Midbrain (tissue), 1 donor: Measurements from ENCODE around the gene PNPLA8.
"Not testable (repeated sequence)": the region's sequence is repeated elsewhere in the genome, so short reads cannot be mapped to it uniquely, and the experiment has no call there.

Source experiments
- DNase-seq: peaks from one replicate; lab custom pipeline; 2025; lab: John Stamatoyannopoulos, UW

PNPLA8 gene

DNA sequence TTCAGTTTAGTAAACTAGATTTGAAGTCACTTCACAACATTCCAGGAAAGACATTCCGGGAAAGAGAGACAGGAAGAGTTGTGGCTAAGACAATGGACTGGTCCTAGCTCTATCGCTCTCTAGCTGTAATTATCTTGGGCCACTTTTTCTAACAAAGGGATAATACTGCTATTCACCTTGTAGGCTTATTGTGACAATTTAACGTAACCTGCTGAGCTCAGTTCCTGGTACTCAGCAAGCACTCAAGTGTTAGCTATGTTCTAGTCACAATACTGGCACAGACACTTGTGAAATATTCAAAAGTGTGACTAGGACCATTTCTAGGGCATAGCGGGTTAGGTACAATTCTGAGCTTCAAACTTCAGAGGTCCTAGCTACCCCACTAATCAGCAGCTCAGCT lies 57.7 kb downstream of the PNPLA8 start:
- DNase-seq, result no peak

- no peak for DNase-seq
Observed at GRCh38 chr7:108467391-108467790, 58.5 kb downstream of the PNPLA8 start.

GRCh38 chr7:108466322-108466721 lies 59.6 kb downstream of the PNPLA8 start:
- DNase-seq, result not testable (repeated sequence)

DNA sequence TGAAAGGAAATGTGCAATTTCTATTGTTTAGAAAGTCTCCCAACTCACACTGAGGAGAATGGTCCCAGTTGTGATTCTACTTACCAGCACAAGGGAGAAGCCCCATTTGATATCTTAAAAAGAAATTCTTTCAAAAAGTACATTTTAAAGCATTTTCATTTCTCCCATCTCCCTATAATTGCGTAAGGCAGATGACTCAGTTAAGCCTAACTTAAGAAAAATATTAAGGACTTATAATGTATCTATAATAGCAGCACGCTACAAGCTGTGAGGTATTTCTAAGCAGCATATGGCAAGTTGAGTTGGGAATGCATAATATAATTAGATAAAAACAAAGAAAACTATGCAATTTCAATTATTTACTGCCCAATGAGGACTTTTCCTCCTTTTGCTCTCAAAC lies 61.2 kb downstream of the PNPLA8 start:
- no peak for DNase-seq

GRCh38 chr7:108463613-108464012 lies 62.3 kb downstream of the PNPLA8 start:
- DNase-seq, result no peak

DNA sequence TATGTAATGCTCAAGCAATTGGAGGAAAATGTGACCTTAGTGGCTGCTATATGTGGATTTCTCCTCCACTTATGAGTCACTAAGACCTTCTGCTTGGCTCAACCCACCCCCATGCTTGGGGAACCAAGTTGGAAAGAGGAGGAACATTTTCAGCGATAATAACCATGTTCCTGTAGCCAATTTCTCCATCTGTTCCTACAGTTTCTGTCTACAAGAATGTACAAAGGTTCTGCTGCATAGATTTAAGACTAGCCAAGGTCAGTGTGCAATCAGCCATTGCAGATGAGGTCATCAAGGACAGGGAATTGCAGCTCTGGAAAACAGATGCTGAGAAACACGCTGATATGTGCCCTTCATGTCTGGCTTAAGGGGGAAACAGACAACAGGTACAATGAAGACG lies 64.1 kb downstream of the PNPLA8 start:
- DNase-seq, result no peak

DNA sequence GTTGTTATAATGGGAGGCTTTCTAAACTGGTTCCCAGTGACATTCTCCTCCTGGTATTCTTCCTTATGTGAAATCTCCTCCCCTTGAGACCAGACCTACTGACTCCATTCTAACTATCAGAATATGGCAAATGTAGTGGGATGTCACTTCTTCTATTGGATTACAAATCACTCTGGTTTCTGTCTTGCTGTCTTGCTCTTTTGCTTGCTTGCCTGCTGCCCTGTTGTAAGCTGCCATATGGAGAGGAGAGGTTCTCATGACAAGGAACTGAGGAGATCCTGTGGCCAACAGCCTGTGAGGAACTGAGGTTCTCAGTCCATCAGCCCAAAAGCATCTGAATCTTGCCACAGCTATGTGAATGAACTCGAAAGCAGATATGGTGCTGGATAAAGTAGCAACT lies 65.0 kb downstream of the PNPLA8 start:
- DNase-seq, result no peak

DNA sequence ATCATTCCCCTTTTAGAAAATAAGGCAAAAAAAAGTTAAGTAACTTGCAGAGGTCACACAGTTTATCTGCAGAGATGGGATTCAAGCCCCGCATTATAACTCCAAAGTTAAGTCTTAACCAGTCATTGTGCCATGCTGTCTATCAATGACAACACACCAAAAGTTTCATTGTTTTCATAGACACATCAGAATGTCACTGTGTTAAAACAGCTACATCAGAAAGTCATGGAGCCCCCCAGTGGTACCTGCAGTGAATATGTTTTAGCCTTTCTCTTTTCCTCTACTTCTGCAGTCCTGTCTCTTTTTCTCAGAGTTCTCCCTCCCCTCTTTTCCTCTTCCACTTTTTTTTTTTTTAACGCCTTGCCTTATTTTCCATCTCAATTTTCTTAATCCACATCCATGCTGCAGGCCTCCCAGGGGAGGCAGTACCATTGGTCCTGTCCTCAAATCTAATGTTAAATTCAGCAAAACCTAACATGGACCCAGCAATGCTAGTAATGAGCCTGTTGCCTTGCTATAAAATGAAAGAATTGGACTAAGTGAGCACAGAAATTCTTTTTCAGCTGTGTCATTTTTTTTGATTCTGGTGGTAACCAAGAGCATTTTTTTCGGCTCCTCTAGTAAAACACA lies 65.9 kb downstream of the PNPLA8 start:
- peak; percentile 30 for DNase-seq

DNA sequence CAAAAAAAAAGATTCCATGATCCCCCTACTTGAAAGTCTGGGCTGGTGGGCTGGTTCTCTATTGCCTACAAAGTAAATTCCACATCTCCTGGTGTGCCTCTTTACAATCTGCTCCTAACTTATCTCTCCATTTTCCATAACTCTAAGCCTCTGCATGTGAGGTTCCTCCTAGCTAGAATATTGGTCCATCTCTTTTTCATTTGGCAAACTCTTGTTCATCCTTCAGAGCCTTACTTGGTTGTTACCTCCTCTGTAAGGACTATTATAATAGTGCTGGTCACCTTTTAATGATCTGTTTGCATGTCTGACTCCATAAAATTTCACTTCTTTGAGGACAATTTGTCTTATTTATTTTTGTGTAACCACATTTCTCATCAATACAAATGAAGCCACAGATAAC lies 68.1 kb downstream of the PNPLA8 start:
- no peak for DNase-seq

DNA sequence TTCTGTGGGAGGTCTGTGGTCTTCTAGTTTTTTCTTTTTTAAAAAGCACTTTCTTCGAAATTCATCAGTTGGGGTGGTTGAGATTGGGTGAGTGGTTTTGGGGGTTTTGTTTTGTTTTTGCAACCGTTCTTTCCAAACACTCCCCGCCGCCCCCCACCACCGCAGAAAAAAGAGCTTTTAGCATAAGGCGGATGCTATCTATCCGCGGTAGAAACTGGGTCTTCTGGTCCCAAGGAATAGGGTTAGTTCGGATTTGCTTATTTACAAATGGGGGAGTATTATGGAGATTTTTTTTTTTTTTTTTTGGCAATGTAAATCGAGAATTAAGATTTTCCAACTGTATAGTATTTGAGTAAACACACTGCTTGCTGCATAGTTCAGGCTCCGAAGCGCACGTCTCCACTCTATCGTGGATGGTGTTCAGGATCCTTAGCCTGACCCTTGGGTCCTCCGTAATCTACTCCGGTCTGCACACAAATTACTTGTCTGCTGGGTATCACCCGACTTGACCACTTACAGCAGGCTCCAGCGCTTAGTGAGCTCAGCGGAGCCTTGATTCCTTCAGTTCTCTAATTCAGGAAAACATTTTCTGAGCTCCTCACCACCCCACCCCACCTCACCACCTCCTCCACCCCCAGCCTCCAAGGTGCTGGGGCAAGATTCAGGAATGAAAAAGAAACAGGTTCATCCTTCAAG lies 68.9 kb downstream of the PNPLA8 start:
- no peak for DNase-seq

GRCh38 chr7:108455998-108456677 lies 69.8 kb downstream of the PNPLA8 start, which contains the start of gene NRCAM:
TSS of gene NRCAM (minus strand) at chr7:108456436. CDS start at chr7:108240064, 216,372 bp downstream.
- peak; percentile 73 for DNase-seq

GRCh38 chr7:108455551-108455997 lies 70.4 kb downstream of the PNPLA8 start:
- DNase-seq, result peak; percentile 33

DNA sequence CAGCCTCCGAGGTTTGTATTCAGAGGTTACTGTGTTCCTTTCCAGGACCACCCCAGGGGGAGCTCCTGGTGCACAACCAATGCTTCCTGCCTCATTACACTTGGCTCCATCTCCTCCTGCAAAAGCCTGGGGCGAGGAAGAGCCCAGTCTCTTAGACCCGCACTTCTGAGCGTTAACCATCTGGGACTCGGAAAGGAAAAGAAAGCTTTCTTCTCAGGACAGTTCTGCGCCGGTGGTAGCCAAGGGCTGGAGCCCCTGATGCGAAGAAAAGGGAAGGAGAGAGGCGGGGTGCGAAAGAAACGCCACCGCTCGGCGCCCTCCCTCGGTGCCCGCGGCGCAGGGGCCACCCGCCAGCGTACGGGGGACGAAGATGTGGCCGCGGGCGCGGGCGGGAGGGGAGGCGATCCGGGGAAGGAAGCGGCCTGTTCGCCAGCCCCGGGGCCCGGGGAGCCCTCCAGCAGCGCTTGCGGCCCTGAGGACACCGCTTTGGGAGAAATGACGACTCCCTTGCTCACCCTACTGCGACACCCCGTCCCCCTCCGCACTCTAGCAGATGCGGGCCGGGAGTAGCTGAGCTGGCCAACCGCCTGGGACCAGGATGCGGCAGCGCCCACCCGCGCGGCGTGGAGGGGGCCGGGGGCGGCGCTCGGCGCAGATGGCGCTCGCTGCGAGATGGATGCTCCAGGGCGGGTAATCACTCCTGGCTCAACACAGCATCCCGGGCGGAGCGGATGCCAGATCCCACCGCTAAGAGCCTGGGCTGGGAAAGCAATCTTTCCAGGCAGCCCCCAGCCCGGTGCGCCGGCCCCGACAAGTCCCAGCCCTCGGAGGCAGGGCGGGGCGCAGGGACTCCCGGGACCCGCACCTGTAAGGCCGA lies 71.0 kb downstream of the PNPLA8 start:
- peak; percentile 44 for DNase-seq

- DNase-seq, result no peak
Observed at GRCh38 chr7:108454317-108454673, 71.6 kb downstream of the PNPLA8 start.

DNA sequence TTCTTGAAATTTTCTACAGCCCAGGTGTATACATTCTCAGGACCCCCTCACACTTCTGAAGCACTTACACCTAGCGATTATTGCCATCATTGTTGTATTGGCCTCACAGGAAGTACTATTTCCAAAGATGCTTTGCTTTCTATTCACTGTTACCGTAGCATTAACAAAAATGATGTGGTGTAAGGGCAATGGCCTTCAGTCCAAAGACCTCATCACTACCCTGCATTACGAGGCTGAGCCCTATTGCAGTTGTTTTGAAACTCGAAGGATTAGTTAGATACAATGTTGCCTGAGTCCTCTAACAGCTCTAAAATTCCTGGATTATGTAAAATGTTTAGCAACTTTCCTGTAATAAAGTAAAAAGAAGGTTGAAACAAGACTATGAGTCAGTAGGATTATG lies 72.6 kb downstream of the PNPLA8 start:
- DNase-seq, result no peak

DNA sequence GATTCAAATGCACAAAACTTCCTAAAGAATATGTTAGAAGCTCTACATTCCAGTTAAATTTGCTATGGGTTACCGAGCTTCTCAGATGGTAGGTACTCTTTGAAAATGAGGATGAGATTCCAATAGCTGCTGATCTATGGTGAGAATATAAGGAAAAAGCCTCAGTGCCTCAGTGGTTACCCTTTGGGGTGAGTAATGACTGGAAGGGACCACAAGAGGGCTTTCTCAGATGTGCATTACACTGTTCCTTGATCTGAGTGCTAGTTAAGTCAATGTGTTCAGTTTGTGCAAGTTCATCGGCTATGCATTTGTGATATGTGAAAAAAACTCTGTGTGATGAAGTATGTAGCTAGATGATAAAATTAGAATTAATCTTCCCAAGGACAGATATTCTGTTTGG lies 73.2 kb downstream of the PNPLA8 start:
- DNase-seq, result peak; percentile 3

DNA sequence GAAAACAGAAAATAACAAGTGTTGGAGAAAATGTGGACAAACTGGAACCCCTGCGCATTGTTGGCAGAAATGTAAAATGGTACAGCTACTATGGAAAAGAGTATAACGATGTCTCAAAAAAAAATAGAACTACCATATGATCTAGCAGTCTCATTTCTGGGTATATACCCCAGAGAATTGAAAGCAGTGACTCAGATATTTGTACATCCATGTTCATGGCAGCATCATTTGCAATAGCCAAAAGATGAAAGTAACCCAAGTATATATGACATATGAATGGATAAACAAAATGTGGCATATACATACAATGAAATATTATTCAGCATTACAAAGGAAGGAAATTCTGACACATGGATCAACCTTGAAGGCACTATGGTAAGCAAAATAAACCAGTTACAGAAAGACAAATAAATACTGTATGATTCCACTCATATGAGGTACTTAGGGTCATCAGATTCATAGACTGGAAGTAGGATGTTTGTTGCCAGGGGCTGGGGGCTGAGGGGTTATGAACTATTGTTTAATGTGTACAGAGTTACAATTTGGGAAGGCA lies 74.6 kb downstream of the PNPLA8 start:
- DNase-seq, result no peak

DNA sequence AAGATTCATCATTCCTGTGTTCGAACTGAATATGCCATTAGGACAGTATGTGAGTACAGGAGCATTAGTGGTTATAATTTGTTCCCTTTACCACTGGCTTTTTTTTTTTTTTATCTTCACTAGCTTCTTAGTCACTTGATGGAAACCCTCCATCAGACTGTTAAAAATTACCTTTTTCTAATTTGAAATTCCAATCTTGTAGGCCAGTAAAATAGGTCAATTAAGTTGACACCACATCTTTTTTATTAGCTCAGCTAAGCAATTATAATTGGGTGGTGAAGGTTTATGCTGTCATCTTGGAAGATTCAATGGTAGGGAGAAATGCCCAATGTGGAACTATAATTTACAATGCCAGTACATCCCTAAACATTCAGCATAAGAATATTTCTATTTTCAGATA lies 75.8 kb downstream of the PNPLA8 start:
- no peak for DNase-seq

DNA sequence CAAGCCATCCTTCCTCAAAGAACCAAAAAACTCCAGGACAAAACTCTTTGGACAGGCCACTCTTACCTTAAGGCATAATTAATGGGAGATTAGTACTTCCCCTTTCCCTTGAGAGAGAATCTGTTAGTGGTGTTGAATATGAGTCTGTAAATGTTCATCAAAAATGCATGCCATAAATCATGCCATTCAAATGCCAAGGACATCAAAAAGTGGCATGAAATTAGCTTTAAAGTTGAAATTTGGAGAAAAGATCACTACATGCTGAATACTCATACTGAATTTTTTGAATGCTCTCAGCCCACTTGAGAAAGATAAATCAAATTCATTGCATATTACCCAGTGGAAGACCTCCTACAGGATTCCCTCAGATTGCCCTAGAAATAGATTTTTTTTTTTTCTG lies 76.4 kb downstream of the PNPLA8 start:
- no peak for DNase-seq

- DNase-seq, result peak; percentile 35
Observed at GRCh38 chr7:108448584-108449505, 77.1 kb downstream of the PNPLA8 start.
